HG03469 (cell line): Measurements from ENCODE around the gene ZSCAN10.
A peak's percentile ranks its signal among the peaks of the same experiment; 100 is the strongest.

Source experiments
- ATAC-seq: cut with Tn5 transposase; IDR thresholded peaks from one replicate; pipeline ENCODE4 v1.9.1; 2021; ENCODE audit warnings: mild to moderate bottlenecking, moderate library complexity, moderate number of reproducible peaks; ENCODE audit not compliant: unreplicated experiment

Gene ZSCAN10

GRCh38 chr16:3134338-3135125 is 35.4 kb upstream of the ZSCAN10 start, which contains the start of gene ZNF213:
Gene ZNF213, plus strand, starts transcription at chr16:3135029. Its CDS starts 2,252 bp downstream, at chr16:3137281.
- peak; percentile 69 for ATAC-seq

GRCh38 chr16:3133844-3134243 is 34.8 kb upstream of the ZSCAN10 start:
- no peak for ATAC-seq

DNA sequence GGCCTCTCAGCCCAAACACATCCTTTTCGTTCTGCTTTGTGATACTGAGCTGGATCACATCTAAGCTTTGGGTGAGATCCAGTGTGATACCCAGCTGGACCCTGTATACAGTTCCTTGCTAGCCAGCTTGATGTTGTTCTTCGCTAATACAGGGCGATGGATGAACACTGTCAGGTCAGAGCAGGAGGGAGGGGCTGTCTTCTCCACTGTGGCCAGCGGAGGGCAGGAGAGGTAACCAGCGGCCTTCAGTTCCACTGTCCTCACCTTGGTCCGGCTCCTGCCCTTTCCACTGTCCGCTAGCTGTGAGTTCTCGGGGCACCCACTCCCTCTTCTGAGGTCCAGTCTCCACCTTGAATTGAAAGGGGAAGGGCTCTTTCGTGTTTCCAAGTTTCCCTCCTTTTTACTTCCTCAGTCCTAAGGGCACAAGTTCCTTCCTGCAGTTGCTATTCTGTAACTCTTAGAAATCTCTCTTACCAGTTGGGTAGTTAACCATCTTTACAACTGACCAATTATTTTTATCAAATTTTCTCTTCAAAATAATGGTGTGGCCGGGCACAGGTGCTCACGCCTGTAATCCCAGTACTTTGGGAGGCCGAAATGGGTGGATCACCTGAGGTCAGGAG is 32.8 kb upstream of the ZSCAN10 start:
- no peak for ATAC-seq

DNA sequence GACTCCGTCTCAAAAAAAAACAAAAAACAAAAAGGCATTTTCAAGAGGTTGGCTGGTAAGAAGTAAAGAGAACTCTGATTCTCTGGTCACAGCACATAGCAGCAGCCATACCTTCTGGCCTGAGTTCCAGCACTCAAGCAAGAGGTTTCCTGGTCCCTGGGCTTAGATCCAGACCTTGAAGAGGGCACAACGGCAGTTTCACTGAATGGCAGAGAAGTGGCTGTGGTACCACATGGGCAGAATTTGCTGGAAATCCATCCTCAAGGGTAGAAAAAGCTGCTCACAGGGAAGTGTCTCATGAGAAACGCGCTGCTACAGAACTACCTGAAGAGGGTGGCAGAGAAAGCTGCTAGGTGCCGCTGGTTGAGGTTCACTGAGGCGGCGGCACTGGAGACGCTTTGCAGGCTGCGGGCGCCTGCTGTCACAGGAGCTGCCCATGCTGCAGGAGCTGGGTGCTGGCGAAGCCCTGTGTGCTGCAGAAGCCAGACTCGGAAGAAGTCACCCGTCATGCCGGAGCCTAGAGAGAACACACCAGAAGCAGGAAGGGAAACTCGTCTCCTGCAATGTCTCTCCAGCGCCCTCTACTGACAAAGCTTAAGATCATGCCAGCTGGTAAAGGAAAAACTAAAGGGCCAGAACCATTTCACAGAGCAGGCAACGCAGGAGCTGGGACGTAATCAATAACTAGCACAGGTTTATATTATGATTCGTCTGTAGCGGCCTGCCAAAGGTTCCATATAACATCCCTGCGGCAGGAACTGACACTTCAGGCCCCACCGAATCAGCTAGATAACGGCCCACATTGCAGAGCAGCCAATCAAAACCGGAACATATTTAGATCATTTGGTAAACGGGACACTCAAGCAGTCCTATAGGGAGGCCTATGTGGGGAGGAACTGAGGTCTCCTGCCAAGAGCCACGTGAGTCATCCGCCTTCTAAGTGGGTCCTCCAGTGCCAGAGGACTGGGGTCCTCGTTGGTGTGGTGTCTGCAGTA is 30.3 kb upstream of the ZSCAN10 start:
- ATAC-seq: peak; percentile 39

- ATAC-seq: no peak
Observed at GRCh38 chr16:3127745-3128144, 28.7 kb upstream of the ZSCAN10 start.

- ATAC-seq: peak; percentile 55
Observed at GRCh38 chr16:3123986-3124886, 25.1 kb upstream of the ZSCAN10 start.

- no peak for ATAC-seq
Observed at GRCh38 chr16:3122926-3123570, 24.0 kb upstream of the ZSCAN10 start.

DNA sequence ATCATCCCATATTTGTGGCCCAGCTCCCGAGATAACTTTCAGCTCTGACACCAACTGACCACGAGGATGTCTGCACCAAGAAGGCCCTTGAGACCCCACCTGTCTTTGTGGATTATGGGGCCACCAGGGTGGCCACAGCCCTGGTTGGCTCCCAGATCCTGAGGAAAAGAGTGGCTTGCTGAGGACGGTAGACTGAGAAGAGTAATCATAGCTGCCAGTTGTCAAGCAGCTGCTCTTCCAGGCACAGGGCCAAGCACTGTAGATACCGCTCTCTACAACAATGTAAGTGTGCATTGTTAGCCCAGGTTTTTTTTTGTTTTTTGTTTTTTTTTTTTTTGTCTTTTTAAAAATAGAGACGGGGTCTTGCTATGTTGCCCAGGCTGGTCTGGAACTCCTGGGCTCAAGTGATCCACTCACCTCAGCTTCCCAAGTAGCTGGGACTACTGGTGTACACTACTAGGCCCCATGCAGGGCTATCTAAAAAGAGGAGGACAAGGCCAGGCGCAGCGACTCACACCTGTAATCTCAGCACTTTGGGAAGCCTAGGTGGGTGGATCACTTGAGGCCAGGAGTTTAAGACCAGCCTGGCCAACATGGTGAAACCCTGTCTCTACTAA is 22.9 kb upstream of the ZSCAN10 start:
- ATAC-seq: no peak

- no peak for ATAC-seq
Observed at GRCh38 chr16:3120435-3120834, 21.3 kb upstream of the ZSCAN10 start.

DNA sequence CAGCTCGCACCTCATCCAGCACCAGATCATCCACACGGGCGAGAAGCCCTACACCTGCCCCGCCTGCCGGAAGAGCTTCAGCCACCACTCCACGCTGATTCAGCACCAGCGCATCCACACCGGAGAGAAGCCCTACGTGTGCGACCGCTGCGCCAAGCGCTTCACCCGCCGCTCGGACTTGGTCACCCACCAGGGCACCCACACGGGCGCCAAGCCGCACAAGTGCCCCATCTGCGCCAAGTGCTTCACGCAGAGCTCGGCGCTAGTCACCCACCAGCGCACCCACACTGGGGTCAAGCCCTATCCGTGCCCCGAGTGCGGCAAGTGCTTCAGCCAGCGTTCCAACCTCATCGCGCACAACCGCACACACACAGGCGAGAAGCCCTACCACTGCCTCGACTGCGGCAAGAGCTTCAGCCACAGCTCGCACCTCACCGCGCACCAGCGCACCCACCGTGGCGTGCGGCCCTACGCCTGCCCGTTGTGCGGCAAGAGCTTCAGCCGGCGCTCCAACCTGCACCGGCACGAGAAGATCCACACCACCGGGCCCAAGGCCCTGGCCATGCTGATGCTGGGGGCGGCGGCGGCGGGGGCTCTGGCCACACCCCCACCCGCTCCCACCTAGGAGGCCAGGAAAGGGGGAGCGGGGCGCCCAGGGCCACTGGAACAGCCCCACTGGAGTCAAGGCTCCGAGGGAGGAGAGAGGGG is 20.8 kb upstream of the ZSCAN10 start:
- ATAC-seq: no peak

DNA sequence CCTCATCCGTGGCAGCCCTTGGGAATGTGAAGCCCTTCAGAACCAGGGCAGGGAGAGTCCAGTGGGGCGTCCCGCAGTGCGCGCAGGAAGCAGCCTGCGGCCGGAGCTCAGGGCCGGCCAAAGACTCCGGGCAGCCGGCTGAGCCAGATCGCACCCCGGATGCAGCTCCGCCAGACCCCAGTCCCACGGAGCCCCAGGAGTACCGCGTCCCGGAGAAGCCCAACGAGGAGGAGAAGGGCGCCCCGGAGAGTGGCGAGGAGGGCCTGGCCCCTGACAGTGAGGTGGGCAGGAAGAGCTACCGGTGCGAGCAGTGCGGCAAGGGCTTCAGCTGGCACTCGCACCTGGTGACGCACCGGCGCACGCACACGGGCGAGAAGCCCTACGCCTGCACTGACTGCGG is 20.2 kb upstream of the ZSCAN10 start:
- ATAC-seq: no peak

DNA sequence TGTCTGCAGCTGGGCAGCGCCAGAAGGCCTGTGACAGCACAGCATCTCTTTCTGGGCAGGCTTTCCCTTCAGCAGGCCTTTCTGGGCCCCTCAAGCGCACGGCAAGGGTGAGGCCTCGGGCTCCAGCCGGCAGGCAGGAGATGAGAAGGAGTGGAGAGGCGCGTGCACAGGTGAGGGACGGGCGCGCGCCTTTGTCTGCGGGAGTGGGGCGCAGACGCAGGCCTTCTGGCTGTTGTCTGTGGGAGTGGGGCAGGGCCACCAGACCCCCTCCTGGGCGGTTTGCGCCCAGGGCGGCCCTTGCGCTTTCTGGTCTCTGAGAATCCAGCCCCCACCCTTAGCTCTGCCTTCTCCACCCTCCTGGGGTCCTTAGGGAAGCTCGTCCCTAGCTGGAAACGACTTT is 19.8 kb upstream of the ZSCAN10 start:
- no peak for ATAC-seq

DNA sequence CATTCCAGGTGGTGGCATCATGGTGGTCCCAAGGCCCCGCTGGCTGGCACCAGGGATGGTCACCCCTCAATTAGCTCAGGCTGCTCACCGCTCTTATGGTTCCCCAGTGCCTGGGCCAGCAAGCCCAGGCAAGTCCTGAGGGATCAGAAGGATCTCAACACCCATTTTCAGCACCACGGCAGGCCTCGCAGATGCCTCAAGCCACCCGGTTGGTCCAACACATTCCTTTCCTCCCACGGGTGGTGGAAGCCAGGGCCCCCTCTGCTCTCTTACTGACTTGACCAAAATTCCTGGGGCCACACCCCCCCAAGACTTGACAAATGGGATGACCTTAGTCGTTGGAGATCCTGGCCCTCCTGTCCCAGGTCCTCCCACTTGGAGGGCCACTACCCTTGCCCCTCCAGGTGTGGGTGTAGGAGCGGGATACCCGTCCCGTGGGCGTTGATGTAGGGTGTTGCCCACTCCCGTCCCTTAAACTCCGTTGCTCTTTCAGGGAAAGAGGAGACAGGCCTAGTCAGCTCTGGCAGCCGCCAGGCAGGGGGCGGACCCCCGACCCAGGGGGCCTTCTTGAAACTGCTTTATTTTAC is 19.2 kb upstream of the ZSCAN10 start:
- ATAC-seq: no peak

DNA sequence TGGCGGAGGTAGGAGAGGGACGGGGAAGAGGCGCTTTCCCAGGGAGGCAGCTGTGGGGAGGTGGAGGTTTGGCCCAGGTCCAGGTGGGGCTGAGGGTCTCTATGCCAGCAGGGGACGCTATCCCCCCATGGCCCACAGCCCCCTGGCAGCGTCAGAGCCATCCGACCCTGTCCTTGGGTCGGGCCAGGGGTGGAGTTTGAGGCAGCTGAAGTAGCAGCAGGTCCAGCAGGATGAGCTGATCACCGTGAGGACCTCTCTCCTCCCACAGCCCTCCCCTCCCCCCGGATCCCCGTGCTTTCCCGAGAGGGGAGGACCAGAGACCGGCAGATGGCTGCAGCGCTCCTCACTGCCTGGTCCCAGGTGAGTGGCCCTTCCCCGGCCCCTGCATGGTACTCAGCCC is 16.5 kb upstream of the ZSCAN10 start:
- ATAC-seq: no peak

DNA sequence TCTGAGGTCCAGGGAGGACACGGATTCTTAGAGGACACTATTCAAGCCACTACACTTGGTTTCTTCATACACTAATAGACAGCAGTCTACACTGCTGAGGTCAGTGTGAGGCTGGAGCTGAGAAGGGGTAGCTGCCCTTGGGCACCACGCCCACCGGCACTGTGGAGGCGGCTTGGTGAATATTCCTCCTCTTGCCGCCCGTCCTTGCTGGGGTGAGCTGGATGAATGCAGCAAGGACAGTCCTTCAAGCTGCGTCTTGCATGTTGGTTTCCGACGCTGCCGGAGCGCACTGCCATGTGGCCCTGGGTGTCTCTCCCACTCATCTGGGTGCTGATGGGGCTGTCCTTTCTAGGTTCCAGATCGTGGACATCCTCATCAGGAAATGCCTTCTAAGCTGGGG is 15.9 kb upstream of the ZSCAN10 start:
- no peak for ATAC-seq

GRCh38 chr16:3113765-3114479 is 14.8 kb upstream of the ZSCAN10 start:
- ATAC-seq: no peak

GRCh38 chr16:3112881-3113574 is 13.9 kb upstream of the ZSCAN10 start:
- ATAC-seq: no peak
